Measurements from ENCODE around the gene RAB5A.

GRCh38 chr3:19961960-19962359 is 15.1 kb downstream of the RAB5A start:
- TF ChIP-seq CTCF (IDR thresholded peaks at IDR 0.05) (no peak), POLR2AphosphoS5 (IDR thresholded peaks at IDR 0.05; ENCODE audit: low read depth, low read length) (no peak), YY1 (IDR thresholded peaks at IDR 0.05; ENCODE audit: low read depth) (no peak), EP300 (IDR thresholded peaks at IDR 0.05; ENCODE audit: borderline replicate concordance in 1 of 2, low read depth in 1 of 2, low read length in 1 of 2) (no peak), REST (IDR thresholded peaks at IDR 0.05; ENCODE audit: low read depth, low read length) (no peak)

Measured in SK-N-SH (cell line).